HEK293 (cell line): ENCODE results near the gene METTL24.

ENCODE experiments used
- CTCF ChIA-PET: fragments of 350-600 bp; formaldehyde crosslinking; extraction: SDS; loops from one replicate; lab custom pipeline; 2021; ENCODE audit warnings: antibody characterized with exemption; lab: Yijun Ruan, JAX
- POLR2A ChIA-PET: fragments of 300-600 bp; formaldehyde crosslinking; extraction: SDS; loops from one replicate; lab custom pipeline; 2020; ENCODE audit warnings: antibody characterized with exemption, inconsistent platforms; lab: Yijun Ruan, JAX
- H3K27ac ChIP-seq: fragments of 200-500 bp; sonication (Bioruptor generic); 2 replicates; pipeline ENCODE4 v1.5.1; 2014; ENCODE audit warnings: low read depth, low read length, control low read depth, inconsistent platforms; ENCODE audit errors: extremely low read depth
- H3K36me3 ChIP-seq, 2 experiments: fragments of 200-500 bp in 1 of 2; sonication (Bioruptor generic) in 1 of 2; 1 replicate in 1 of 2; 2 replicates in 1 of 2; pipeline ENCODE4 v1.5.1; 2014 to 2017; ENCODE audit warnings: inconsistent platforms in 2 of 2, low read length in 2 of 2; ENCODE audit not compliant: control insufficient read depth in 2 of 2, insufficient read depth in 1 of 2
- H3K4me1 ChIP-seq: fragments of 200-500 bp; sonication (Bioruptor generic); 2 replicates; pipeline ENCODE4 v1.5.1; 2014; ENCODE audit warnings: mild to moderate bottlenecking, low read length, inconsistent platforms; ENCODE audit not compliant: control insufficient read depth, insufficient read depth
- H3K4me3 ChIP-seq: 2 replicates; pipeline ENCODE4 v1.5.1; 2011; ENCODE audit warnings: low read depth, mild to moderate bottlenecking, control low read depth, low read length, moderate library complexity
- H3K9me3 ChIP-seq: fragments of 200-500 bp; sonication (Bioruptor generic); 2 replicates; pipeline ENCODE4 v1.5.1; 2014; ENCODE audit warnings: low read depth, low read length, inconsistent platforms; ENCODE audit not compliant: control insufficient read depth, insufficient read depth
- OSR2 ChIP-seq: fragments of 450-650 bp; formaldehyde crosslinking; IDR thresholded peaks from 2 replicates; pipeline ENCODE4 v1.5.1; 2016; ENCODE audit warnings: missing biosample characterization, missing genetic modification characterization
- SALL2 ChIP-seq: fragments of 450-650 bp; formaldehyde crosslinking; IDR thresholded peaks from 2 replicates; pipeline ENCODE4 v1.5.0; 2017; ENCODE audit warnings: missing biosample characterization, mild to moderate bottlenecking, missing genetic modification characterization, borderline replicate concordance
- ZFP69B ChIP-seq: fragments of 450-650 bp; formaldehyde crosslinking; IDR thresholded peaks from 2 replicates; pipeline ENCODE4 v1.5.1; 2016; ENCODE audit warnings: missing biosample characterization, missing genetic modification characterization
- ZNF138 ChIP-seq: fragments of 450-650 bp; formaldehyde crosslinking; IDR thresholded peaks from 2 replicates; pipeline ENCODE4 v1.5.1; 2016; ENCODE audit warnings: missing biosample characterization, missing genetic modification characterization, borderline replicate concordance
- ZNF274 ChIP-seq, 2 experiments: fragments of 200-500 bp in 1 of 2; fragments of 450-650 bp in 1 of 2; sonication (Bioruptor generic) in 1 of 2; formaldehyde crosslinking in 1 of 2; IDR thresholded peaks; 2 replicates each; pipeline versions ENCODE4 v1.5.1 to v1.6.1; 2014 to 2016; ENCODE audit warnings: borderline replicate concordance in 1 of 2, inconsistent platforms in 1 of 2, low read length in 1 of 2, missing biosample characterization in 1 of 2, missing genetic modification characterization in 1 of 2
- ZNF341 ChIP-seq: fragments of 450-650 bp; formaldehyde crosslinking; IDR thresholded peaks from 2 replicates; pipeline ENCODE4; 2016; ENCODE audit warnings: low read depth, missing biosample characterization, missing genetic modification characterization
- ZNF416 ChIP-seq: fragments of 450-650 bp; formaldehyde crosslinking; IDR thresholded peaks from 2 replicates; pipeline ENCODE4 v1.5.1; 2016; ENCODE audit warnings: missing biosample characterization, missing genetic modification characterization
- ZNF571 ChIP-seq: fragments of 450-650 bp; formaldehyde crosslinking; IDR thresholded peaks from 2 replicates; pipeline ENCODE4 v1.5.0; 2017; ENCODE audit warnings: missing biosample characterization, missing genetic modification characterization
- ZNF596 ChIP-seq: fragments of 450-650 bp; IDR thresholded peaks from 2 replicates; pipeline ENCODE4 v1.5.0; 2018; ENCODE audit warnings: missing biosample characterization, mild to moderate bottlenecking, missing genetic modification characterization, moderate library complexity
- TF ChIP-seq, protein P1 (sequence below): fragments of 450-650 bp; formaldehyde crosslinking; IDR thresholded peaks from 2 replicates; pipeline ENCODE4 v1.5.1; 2016; ENCODE audit warnings: missing biosample characterization, missing genetic modification characterization
- TF ChIP-seq, protein P2 (sequence below): fragments of 450-650 bp; formaldehyde crosslinking; IDR thresholded peaks from 2 replicates; pipeline ENCODE4 v1.5.1; 2016; ENCODE audit warnings: missing biosample characterization, missing genetic modification characterization, borderline replicate concordance
- TF ChIP-seq, protein P3 (sequence below): fragments of 450-650 bp; IDR thresholded peaks from 2 replicates; pipeline ENCODE4 v1.5.1; 2018; ENCODE audit warnings: missing biosample characterization, mild to moderate bottlenecking, missing genetic modification characterization
- TF ChIP-seq, protein P4 (sequence below): fragments of 450-650 bp; formaldehyde crosslinking; IDR thresholded peaks from 2 replicates; pipeline ENCODE4 v1.5.1; 2016; ENCODE audit warnings: missing biosample characterization, missing genetic modification characterization
- TF ChIP-seq, protein P5 (sequence below): fragments of 450-650 bp; formaldehyde crosslinking; IDR thresholded peaks from 2 replicates; pipeline ENCODE4 v1.5.1; 2016; ENCODE audit warnings: missing biosample characterization, missing genetic modification characterization

METTL24 gene

DNA sequence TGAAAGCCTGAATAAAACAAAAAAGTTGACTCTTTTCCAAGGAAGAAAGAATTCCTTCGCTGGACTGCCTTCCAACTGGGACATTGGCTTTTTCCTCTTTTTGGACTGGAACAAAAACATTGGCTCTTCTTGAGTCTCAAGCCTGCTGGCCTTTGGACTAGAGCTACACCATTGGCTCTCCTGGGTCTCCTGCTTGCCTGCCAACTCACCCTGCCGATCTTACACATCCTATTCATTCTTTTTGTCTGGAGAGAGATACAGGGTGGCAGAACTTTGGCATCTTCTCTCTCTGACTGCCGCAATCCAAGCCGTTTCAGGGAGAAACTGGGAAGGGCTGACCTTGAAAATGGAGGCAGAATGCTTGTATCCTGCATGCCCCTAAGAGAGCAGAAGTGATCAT is 37.1 kb upstream of the METTL24 start (continued):
- TF ChIP-seq, protein P1, sequence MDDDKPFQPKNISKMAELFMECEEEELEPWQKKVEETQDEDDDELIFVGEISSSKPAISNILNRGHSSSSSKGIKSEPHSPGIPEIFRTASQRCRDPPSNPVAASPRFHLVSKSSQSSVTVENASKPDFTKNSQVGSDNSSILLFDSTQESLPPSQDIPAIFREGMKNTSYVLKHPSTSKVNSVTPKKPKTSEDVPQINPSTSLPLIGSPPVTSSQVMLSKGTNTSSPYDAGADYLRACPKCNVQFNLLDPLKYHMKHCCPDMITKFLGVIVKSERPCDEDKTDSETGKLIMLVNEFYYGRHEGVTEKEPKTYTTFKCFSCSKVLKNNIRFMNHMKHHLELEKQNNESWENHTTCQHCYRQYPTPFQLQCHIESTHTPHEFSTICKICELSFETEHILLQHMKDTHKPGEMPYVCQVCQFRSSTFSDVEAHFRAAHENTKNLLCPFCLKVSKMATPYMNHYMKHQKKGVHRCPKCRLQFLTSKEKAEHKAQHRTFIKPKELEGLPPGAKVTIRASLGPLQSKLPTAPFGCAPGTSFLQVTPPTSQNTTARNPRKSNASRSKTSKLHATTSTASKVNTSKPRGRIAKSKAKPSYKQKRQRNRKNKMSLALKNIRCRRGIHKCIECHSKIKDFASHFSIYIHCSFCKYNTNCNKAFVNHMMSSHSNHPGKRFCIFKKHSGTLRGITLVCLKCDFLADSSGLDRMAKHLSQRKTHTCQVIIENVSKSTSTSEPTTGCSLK (tag by site-specific recombination): no peak
- TF ChIP-seq ZNF274 (IDR thresholded peaks at IDR 0.05; ENCODE audit: low read length) (no peak), ZNF274 (tag by site-specific recombination; IDR thresholded peaks at IDR 0.05; ENCODE audit: borderline replicate concordance) (no peak), ZNF341 (tag by site-specific recombination) (no peak), ZFP69B (tag by site-specific recombination) (no peak)
- TF ChIP-seq, protein P2, sequence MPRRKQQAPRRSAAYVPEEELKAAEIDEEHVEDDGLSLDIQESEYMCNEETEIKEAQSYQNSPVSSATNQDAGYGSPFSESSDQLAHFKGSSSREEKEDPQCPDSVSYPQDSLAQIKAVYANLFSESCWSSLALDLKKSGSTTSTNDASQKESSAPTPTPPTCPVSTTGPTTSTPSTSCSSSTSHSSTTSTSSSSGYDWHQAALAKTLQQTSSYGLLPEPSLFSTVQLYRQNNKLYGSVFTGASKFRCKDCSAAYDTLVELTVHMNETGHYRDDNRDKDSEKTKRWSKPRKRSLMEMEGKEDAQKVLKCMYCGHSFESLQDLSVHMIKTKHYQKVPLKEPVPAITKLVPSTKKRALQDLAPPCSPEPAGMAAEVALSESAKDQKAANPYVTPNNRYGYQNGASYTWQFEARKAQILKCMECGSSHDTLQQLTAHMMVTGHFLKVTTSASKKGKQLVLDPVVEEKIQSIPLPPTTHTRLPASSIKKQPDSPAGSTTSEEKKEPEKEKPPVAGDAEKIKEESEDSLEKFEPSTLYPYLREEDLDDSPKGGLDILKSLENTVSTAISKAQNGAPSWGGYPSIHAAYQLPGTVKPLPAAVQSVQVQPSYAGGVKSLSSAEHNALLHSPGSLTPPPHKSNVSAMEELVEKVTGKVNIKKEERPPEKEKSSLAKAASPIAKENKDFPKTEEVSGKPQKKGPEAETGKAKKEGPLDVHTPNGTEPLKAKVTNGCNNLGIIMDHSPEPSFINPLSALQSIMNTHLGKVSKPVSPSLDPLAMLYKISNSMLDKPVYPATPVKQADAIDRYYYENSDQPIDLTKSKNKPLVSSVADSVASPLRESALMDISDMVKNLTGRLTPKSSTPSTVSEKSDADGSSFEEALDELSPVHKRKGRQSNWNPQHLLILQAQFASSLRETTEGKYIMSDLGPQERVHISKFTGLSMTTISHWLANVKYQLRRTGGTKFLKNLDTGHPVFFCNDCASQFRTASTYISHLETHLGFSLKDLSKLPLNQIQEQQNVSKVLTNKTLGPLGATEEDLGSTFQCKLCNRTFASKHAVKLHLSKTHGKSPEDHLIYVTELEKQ (tag by site-specific recombination): no peak
- TF ChIP-seq, all 188 proteins: peak for 0

DNA sequence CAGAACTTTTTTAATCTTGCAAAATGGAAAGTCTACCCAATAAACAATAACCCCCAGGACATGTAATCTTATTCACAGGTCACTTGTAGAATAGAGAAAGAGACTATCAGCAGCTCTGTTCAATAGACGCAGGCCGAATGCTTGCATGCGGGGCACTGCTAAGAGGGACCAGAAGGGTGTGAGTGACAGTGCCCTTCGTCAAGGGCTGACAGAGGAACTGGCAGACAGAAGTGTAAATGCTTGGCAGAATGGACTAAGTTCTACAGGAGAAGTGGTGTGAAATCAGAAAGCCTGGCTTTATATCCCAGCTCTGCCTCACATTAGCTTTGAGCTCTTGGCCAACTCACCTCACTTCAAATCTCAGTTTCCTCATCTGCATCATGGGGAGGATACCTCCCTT is 36.3 kb upstream of the METTL24 start:
- no peaks in the 10 kb centered on the region for H3K36me3 ChIP-seq
- peaks cover 10% of the 10 kb centered on the region for H3K4me1 ChIP-seq
- CTCF ChIA-PET: interaction anchor here (7.7 kb wide), 1 partner anchor 355 kb away, joined by 98 read pairs; no protein-coding TSS in a partner anchor
- H3K9me3 ChIP-seq: no peaks in the 10 kb centered on the region
- H3K4me3 ChIP-seq: no peak overlapping the region
- POLR2A ChIA-PET: no interaction called here
- TF ChIP-seq SALL2 (tag by site-specific recombination): no peak
- TF ChIP-seq OSR2 (tag by site-specific recombination): no peak
- no peak for TF ChIP-seq ZNF571
- TF ChIP-seq ZNF416: no peak
- TF ChIP-seq, protein P3, sequence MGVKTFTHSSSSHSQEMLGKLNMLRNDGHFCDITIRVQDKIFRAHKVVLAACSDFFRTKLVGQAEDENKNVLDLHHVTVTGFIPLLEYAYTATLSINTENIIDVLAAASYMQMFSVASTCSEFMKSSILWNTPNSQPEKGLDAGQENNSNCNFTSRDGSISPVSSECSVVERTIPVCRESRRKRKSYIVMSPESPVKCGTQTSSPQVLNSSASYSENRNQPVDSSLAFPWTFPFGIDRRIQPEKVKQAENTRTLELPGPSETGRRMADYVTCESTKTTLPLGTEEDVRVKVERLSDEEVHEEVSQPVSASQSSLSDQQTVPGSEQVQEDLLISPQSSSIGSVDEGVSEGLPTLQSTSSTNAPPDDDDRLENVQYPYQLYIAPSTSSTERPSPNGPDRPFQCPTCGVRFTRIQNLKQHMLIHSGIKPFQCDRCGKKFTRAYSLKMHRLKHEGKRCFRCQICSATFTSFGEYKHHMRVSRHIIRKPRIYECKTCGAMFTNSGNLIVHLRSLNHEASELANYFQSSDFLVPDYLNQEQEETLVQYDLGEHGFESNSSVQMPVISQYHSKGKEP (tag by site-specific recombination): no peak
- no peak for TF ChIP-seq ZNF138
- TF ChIP-seq, protein P4, sequence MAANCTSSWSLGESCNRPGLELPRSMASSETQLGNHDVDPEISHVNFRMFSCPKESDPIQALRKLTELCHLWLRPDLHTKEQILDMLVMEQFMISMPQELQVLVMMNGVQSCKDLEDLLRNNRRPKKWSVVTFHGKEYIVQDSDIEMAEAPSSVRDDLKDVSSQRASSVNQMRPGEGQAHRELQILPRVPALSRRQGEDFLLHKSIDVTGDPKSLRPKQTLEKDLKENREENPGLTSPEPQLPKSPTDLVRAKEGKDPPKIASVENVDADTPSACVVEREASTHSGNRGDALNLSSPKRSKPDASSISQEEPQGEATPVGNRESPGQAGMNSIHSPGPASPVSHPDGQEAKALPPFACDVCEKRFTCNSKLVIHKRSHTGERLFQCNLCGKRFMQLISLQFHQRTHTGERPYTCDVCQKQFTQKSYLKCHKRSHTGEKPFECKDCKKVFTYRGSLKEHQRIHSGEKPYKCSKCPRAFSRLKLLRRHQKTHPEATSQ (tag by site-specific recombination): no peak
- TF ChIP-seq ZNF596: no peak
- TF ChIP-seq, protein P5, sequence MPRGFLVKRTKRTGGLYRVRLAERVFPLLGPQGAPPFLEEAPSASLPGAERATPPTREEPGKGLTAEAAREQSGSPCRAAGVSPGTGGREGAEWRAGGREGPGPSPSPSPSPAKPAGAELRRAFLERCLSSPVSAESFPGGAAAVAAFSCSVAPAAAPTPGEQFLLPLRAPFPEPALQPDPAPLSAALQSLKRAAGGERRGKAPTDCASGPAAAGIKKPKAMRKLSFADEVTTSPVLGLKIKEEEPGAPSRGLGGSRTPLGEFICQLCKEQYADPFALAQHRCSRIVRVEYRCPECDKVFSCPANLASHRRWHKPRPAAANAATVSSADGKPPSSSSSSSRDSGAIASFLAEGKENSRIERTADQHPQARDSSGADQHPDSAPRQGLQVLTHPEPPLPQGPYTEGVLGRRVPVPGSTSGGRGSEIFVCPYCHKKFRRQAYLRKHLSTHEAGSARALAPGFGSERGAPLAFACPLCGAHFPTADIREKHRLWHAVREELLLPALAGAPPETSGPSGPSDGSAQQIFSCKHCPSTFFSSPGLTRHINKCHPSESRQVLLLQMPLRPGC (tag by site-specific recombination): no peak
- H3K27ac ChIP-seq: no peak overlapping the region
